GM23248 (cell line): Measurements from ENCODE around the gene SIT1.

ENCODE experiments used
- EZH2 ChIP-seq: fragments of 200-600 bp; sonication (generic); IDR thresholded peaks from 2 replicates; pipeline ENCODE4 v1.6.1; 2018; ENCODE audit warnings: antibody characterized with exemption, mild to moderate bottlenecking; ENCODE audit not compliant: insufficient read depth, poor library complexity, severe bottlenecking
- EZH2phosphoT487 ChIP-seq: fragments of 200-600 bp; sonication (generic); IDR thresholded peaks from 2 replicates; pipeline ENCODE4 v1.6.1; 2018; ENCODE audit warnings: antibody characterized with exemption, moderate library complexity, mild to moderate bottlenecking, low read depth; ENCODE audit not compliant: insufficient read depth

DNA sequence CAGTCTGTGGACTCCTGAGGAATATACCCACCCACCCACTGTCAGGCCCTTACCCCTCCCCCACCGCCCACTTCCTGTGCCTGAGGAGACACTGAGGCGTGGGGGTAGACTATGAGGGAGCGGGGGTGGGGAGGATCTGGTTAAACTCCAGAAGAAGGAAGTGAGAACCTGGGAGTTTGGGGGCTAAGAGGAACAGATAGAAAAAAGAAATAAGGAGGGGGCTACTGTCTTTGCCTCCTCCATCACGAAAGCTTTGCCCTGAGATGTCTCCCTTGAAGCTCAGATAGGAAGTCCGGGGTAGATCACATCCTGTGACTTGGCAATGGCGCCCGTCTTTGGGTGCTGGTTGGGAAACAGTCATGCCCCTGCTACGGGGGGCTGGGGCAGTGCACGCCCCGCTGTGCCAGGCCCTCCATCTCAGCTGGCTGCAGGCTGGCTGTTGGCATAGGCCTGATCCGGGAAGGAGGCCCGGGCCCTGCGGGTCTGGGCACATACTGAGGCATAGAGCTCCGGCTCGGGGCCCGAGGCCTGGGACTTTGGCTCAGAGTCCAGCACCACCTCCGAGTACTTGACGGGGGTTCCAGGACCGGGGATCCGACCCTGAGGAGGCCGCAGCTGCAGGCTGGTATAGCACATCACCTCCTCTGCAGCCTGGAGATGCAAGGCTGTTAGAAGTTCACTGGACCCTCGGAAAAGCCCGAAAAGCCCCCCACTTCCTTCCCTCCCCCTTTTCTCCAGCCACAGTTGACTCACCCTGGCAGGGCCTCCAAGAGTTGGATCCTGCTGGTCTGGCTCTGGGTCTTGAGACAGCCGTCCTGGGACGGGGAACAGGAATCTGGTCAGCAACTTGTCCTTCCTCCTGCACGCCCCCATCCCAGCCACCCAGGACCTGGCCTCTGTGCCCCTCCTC, 1.0 kb downstream of the SIT1 start:
- TF ChIP-seq EZH2, result no peak
- no peak for TF ChIP-seq EZH2phosphoT487
